GM21528 (cell line): ENCODE results near the gene ENPP3.

ENCODE experiments used
- ATAC-seq: cut with Tn5 transposase; IDR thresholded peaks from one replicate; pipeline ENCODE4 v1.9.1; 2021; ENCODE audit warnings: mild to moderate bottlenecking, moderate library complexity; ENCODE audit not compliant: unreplicated experiment, low FRiP score

Gene ENPP3

DNA sequence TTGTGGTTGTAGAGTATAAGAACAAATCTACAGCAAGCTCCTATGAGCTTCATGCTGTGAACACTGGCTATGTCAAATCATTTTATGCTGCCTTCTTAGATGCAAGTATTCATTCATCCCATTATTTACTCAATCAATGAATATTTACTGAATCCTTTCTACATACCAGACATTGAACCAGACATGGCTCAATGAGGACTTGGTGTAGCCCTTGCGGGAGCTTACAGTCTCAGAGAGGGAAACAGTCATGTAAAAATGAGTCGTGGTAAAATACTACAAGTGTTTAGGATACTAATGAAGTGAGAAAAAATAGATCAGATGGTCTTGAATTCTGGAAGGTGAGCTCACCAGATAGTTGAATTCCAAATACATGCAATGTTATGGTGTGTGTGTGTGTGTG, 125.9 kb downstream of the ENPP3 start:
- ATAC-seq = no peak

DNA sequence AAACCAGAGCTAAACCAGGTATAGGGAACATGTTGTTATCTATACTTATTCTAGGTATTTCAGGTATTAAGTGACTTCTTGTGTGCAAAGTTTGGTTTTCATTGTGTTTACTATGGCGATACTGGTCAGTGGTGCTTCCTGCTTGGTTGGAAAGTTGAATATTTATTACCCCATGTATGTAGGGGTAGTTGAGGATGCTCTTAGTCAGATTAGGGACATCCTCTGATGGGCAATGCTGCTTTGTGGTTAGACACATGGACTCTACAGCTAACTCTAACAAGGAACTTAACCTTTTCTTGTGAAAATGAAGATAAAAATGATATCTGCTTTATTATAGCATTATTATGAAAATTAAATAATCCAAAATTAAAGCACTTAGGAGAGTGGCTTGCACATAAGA, 126.6 kb downstream of the ENPP3 start:
- no peak for ATAC-seq

DNA sequence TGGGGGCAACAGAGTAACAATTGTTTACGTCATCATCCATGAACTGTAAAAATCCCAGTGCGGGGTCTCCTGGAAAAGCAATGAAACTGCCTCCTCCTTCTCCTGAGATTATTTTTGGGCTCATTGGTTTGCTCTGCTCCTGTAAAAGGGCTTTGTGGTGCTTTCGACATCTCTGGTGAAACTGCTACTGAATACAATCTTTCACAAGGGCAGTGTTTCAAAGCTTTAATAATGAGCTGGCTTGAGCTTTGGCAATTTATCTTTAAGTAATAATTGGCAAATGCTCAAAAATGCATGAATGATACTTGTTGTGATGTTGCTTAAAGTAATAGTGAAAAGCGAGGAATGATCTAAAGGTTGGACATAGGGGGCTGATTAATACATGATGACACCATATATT, 127.2 kb downstream of the ENPP3 start:
- ATAC-seq = no peak

DNA sequence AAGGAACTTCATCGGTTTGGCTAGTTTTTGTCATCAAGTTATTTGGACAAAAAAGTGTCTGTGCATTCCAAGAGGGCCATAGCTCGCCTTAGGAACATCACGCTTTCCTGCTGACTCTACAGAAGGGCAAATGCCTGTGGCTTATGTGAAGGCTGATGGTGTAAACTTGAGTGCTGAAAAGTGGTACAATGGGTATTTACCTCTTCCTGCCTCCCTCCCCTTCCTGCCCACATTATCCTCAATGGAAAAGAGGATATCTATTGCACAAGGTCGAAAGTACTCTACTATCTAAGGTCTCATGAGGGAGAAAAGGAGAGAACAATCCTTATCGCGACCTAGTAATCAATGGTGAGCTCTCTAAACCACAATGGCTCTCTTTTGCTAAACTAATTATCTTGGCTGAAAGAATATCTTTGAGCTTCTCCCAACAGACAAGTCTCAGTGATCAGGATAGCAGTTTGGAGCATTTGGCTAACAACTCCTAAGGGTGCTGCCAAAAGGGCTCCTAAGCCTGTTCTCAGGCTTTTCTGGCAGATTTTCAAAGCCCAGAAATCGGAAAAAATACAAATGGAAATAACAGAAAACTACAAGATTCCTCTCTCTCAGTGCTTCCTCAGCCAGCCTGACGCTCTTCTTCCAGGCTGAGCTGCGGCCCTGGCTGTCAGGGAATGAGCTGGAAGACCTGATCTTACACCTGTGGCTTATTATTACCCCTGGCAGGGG, 128.1 kb downstream of the ENPP3 start:
- ATAC-seq = no peak

DNA sequence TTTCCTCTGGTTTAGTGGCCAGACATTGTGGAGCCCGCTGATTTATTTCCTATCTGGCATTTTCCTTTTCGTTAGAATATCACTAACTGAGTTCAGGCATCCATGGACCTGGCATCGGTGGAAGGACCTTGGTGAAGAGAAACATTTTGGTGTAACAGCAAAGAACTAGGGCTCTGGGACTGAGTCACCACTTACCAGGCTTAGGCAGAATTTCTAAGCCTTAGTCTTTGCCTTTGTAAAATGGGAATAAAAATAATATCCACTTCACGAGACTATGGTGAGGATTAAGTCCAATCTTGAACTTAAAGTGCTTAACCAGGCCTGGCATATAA, 128.7 kb downstream of the ENPP3 start:
- ATAC-seq = no peak

DNA sequence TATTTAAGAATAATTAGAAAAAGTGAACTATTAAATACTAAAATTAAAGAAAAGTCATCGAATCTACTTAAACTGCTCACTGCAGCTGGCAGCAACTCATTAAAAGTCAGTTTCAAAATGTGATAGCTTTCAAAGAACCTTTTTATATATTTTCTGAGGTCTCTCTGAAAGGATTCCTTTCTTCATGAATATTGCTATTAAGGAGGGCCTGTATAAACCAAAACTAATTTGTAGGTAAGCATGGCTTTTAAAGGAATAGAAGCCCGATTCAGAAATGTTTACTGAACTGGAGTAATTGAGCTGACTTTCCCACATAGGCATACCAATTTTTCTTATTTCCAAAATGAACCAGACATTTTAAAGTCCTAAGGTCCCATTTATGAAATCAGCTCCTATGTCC, 129.5 kb downstream of the ENPP3 start:
- ATAC-seq = no peak

DNA sequence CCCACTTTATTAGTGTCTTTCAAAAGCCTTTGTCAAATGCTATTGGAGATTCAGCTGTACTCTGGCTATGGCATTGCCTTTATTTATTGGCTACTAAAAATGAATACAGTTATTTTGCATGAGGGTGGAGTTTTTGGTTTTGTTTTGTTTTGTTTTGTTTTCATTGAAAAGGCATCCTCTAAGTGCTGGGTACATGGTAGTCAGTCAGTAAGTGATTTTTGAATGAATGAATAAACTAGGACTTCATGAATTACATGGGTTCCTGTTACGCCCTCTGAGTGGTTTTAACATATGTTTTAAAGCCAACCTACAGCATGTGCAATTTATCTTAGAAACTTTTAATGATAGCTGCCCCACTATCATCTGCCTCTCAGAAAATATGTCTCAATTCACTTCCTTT, 131.9 kb downstream of the ENPP3 start:
- ATAC-seq = no peak

DNA sequence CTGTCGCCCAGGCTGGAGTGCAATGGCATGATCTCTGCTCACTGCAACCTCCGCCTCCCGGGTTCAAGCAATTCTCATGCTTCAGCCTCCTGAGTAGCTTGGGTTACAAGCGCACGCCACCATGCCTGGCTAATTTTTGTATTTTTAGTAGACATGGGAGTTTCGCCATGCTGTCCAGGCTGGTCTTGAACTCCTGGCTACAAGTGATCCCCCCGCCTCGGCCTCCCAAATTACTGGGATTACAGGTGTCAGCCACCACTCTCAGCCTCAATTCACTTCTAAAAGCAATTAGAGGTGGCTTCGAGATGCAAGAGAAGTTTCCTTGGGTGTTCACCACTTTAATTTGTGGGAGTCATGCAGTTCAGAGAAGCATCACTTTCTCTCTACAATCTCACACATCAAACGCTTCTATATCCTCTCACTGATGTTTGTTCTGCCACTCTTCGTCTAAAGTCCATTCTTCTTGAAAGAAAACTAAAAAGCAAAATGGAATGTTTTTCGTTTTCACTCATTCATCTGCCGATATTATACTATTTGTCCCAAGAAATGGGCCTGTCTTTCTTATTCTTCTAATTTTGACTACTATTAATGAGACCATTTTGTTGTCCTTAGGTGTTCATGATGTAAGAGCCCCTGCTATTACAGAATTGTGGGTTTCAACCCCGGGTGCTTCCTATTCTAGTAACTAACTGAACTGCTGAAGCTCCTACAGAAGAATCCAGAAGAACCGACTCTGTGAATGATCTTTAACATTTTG, 132.5 kb downstream of the ENPP3 start:
- no peak for ATAC-seq

DNA sequence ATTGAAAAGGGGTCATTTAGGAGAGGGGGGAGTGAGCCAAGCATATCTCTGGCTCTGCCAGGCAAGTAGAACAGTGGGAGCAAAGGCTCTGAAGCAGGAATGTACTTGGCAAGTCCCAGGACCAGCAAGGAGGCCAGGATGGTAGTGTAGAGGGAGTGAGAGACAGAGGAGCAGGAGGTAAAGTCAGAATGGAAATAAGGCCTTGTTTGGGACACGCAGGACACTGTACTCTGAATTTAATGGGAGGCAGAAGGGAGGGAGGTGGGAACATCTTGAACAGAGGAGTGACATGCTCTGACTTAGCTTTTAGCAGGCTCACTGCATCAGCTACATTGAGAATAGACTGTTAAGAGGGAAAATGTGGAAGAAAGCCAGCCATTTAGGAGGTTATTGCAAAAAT, 133.7 kb downstream of the ENPP3 start:
- no peak for ATAC-seq

DNA sequence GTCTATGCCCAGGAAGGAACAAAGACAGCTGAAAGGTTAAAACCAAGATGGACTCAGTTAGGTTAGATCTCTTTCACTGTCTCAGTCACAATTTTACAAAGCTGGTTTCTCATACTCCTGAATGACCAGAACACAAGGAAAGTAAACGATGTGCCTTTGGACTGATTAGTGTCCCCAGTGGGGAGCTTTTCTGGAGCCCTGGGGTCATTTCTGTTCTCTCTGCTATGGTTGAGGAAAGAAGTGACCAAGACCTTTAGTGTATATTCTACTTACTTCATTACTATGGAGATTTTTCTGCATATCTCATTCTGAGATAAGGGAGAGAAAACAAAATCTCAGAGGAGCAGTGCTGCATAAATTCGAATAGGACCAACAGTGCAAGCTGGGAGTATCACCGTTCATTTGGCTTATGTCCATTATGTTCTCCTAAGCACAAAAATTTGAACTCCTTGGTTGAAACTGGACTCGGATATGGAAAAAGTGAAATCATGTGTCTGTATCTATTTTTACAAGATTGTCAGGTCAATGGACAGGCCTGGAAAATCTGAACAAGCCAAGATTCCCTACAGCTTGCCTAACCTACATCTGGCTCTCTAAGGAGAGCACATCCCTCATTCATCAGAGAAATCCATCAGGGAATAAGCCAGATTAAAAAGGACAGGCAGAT, 136.3 kb downstream of the ENPP3 start:
- ATAC-seq = no peak

DNA sequence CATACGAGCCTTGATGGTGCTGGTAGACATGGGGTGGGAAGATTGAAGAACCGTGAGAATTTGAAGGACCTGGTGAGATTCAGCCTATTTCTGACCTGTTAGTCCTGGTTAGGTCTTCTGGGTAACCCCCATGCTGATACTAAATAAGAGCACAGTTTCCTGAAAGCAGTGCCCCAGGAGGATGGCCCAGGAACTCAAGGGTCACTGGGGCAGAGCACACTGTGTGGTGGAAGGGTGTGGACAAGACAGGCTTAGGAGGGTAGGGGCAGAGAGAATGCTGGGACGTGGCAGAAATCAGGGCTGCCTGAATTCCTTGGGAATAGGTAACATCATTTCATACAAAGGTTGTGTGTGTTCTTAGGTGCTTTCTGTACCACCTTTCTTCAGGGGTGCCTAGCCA, 138.8 kb downstream of the ENPP3 start:
- no peak for ATAC-seq

DNA sequence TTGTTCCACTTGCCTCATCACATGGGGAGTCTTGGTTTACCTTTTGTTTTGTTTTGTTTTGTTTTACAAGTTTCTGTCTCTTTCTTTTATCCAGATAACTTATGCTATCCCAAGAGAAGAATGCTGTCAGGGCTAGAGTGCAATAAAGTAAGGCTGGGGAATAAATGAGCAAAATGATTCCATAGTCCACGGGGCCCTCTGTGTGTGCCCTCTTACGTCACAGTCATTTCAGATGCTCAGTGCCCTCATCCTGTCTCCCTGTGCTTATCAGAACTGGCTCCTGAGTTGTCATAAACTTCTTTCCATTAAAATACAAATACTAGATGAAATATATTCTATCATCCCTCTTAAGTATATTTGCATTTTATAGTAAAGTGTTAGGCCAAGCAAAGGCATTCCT, 139.9 kb downstream of the ENPP3 start:
- no peak for ATAC-seq

DNA sequence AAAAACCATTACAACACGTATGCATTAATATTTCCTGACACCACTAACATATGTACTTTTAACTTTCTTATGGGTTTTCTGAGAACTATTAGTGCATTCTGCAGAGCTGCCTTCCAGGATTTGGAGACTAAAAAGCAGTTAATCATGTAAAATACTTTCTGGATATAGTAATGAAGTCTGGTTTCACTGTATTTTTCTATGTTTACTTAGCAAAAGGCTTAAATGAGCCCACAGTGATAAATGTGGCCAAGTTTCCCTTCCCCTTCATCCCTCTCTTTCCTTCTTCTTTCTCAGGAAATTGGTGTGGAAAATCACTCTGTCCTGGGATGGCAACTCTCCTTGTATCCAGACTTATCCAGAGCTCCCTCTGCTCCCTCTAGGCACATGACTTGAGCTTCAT, 141.1 kb downstream of the ENPP3 start:
- ATAC-seq = no peak

DNA sequence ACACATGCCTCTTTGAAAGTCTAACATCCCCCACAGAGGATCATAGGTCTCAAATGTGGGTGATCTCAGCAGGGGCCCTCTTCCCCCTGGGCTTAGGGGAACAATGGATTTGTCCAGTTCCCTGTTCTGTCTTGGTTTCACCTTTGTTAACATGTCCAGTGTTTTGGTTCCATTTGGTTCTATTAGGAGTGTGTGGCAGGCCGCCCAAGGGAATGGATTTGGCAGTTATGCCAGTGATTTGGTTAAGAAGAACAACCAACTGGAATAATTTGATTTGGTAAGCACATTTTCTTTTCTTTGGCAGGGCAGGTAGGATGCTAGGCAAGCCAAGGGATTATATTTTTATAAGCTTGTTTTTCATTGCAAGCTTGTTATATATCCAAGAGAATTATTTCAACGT, 142.2 kb downstream of the ENPP3 start:
- ATAC-seq = no peak

DNA sequence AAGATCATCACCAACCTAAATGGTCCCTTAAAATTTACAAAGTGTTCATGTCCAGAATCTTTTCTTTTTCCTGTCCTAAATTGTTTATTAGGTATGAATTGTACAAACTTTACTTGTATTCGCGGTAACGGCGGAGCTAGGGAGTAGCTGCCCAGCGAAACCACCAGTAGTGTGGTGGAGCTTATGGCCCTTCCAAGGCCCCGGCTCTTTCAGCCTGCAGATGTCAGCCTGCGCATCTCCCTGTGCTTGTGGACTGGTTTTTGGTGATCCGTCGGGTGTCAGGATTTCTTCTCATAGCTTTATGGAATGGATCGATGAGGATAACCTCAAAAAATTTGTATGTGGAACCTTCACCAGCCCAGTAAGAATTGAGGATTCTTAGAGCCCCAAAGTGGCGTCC, 143.5 kb downstream of the ENPP3 start:
- no peak for ATAC-seq

DNA sequence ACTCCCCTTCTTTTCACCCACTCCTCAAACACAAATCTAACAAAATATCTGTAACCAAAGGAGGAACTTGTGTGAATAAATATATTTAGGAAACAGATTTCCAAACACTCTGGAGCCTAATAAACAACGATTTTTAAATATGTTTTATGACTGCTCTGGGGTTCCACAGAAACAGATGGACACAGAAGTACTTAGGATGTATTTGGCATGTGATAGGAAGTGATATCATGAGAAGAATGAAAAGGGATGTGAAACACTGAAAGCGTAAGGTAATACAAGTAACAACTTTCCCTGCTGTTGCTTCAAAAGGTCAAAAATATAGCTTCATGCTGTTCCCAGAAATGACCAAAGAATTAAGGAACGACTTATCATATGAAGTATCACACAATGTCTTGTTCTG, 144.6 kb downstream of the ENPP3 start:
- no peak for ATAC-seq

DNA sequence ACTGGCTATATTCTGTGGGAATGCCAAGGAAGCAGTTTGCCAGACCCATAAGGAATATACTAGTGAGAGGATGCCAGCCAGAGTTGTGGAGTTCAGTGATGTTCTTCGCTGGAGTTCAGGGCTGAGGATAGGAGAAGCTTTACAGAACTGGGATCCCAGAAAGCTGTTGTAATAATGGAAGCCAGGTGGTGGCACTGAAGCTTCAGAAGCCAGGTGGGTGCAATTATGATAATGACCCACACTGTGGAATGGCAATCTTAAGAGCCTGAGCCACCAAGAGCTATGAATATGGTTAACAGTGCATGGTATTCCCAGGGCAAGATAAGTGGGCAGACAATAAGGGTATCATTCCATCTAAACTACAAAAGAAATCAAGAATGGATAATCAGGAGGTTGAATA, 145.7 kb downstream of the ENPP3 start:
- ATAC-seq = no peak

DNA sequence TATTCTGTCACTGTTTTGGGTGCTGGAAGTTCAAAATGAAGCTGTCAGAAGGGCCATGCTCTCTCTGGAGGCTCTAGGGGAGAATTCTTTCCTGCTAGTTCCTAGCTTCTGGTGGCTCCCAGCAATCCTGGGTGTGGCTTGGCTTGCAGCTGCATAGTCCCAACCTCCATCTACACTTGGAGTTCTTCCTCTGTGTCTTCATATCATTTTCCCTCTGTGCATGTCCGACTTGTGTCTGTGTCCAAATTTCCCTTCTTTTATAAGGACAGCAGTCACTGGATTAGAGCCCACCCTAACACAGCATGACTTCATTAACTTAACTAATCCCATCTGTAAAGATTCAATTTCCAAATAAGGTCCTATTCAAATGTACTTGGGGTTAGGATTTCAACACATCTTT, 147.5 kb downstream of the ENPP3 start:
- ATAC-seq = no peak

DNA sequence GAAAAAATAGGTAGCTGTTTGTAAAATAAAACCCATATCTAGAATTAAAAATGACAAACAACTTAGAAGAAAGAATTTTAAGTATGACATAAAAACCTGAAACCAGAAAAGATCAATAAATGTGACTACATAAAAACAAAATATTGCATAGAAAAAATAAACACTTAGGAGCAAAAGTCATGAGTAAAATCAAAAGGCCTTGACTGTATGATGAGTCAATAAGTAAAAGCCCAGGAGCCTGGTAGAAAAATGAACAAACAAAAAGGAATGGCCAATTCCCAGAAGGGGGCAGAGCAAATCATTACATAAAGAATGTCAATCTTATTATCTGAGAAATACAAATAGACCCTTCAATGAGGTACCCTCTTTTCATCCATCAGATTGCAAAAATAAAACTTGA, 150.0 kb downstream of the ENPP3 start:
- no peak for ATAC-seq

DNA sequence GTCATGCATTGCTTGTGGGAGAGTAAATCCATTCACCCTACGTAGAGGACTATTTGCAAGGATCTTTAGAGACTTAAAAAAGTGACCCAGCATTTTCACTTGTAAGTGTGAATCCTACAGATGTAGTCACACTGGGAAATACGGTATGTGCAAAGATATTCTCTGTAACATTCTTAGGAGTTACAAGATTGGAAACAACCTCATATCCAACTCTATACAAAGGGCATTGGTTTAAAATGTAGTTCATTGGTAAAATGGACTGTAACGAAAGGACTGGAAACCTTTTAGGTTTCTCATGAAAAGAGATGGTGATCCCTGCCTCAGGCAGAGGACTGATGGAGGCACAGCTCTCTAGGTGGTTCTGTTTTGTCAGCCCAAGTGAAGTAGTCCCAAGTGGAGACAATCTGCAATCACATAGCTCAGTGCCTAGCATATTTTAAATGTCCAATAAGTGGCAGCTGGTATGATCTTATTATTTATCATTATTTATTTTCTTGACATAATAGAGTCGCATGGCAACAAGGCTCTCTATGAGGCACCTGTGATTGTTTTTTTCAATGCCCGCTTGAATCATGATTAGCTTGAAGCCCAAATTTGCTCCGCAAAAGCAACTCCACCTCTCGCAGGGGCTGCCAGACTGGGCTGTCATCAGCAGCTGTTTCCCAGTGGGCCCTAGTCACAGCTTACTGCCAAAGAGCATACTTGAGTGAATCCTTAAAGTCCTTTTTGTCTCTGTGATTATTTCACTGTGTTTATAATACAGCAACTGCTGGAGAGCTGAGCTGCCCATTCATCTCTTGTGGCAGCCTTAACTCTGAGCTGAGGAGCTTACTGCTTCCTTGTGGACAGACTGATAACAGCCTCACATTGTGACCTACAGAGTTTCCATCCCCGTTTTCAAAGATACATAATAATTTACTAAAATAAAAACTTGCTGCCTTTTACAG, 150.9 kb downstream of the ENPP3 start:
- no peak for ATAC-seq

DNA sequence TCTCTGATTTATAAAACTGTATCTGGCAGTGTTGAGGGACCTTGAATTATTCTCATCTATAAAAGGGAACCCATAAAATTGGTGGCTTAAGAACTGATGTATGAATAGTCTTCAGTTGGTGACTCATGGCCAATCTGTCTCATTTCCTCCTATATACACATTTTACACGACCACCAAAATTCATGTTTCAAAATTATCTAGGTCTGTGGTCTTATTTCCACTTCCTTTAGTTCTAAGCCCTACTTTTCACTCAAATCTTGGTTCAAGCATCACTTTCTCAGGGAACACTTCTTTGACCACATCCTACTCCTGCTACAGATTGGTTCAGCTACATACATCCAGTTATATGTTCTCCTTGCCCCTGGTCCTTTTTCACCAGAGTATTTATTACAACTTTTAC, 152.1 kb downstream of the ENPP3 start:
- no peak for ATAC-seq
